Measurements from ENCODE around the gene GALNT17.

GRCh38 chr7:71566376-71566775 lies 434.4 kb downstream of the GALNT17 start:
- TF ChIP-seq ELF4 (IDR thresholded peaks at IDR 0.05) = no peak
- no peak for TF ChIP-seq L3MBTL2 (conservative IDR thresholded peaks at IDR 0.05)
- TF ChIP-seq FOXM1 (IDR thresholded peaks at IDR 0.05; ENCODE audit: borderline replicate concordance) = no peak
